K562 (cell line): Measurements from ENCODE around the gene TPK1.

Source experiments
- YY1 ChIP-seq, 3 experiments: IDR thresholded peaks; 2 replicates each; pipeline ENCODE4 v1.6.1; 2011; ENCODE audit warnings: low read length in 2 of 3, mild to moderate bottlenecking in 2 of 3, moderate library complexity in 2 of 3, borderline replicate concordance in 1 of 3, control low read depth in 1 of 3, low read depth in 1 of 3; ENCODE audit not compliant: insufficient read depth in 3 of 3, insufficient replicate concordance in 2 of 3, control insufficient read depth in 1 of 3, insufficient read length in 1 of 3; ENCODE audit errors: extremely low read depth in 1 of 3
- ZFX ChIP-seq: sonication (generic); formaldehyde crosslinking; IDR thresholded peaks from 2 replicates; pipeline ENCODE4 v1.8.0; 2022; ENCODE audit warnings: mild to moderate bottlenecking, missing genetic modification reagents, moderate library complexity

- TF ChIP-seq YY1 (IDR thresholded peaks at IDR 0.05; ENCODE audit: borderline replicate concordance in 1 of 3, control insufficient read depth in 1 of 3, extremely low read depth in 1 of 3, insufficient read depth in 3 of 3, insufficient read length in 1 of 3, insufficient replicate concordance in 2 of 3, low read depth in 1 of 3, low read length in 2 of 3) (no peak), ZFX (CRISPR knock-in tag) (no peak)
Measured at GRCh38 chr7:144407266-144407931, 428.5 kb downstream of the TPK1 start.
